ENCODE data around the gene PHF2.

- no peak for TF ChIP-seq CTCF (IDR thresholded peaks at IDR 0.05)
- TF ChIP-seq POLR2A (IDR thresholded peaks at IDR 0.05): no peak
These were observed 40.9 kb downstream of the PHF2 start for GRCh38 chr9:93617273-93617672.

All from sigmoid colon (tissue), 3 donors.